HG03196 (cell line): ENCODE measurements around the gene MSANTD2.
"Not testable (repeated sequence)": the region's sequence is repeated elsewhere in the genome, so short reads cannot be mapped to it uniquely, and the experiment has no call there.

Experiments used
- ATAC-seq: cut with Tn5 transposase; IDR thresholded peaks from one replicate; pipeline ENCODE4 v1.9.1; 2021; ENCODE audit not compliant: unreplicated experiment

Gene MSANTD2

DNA sequence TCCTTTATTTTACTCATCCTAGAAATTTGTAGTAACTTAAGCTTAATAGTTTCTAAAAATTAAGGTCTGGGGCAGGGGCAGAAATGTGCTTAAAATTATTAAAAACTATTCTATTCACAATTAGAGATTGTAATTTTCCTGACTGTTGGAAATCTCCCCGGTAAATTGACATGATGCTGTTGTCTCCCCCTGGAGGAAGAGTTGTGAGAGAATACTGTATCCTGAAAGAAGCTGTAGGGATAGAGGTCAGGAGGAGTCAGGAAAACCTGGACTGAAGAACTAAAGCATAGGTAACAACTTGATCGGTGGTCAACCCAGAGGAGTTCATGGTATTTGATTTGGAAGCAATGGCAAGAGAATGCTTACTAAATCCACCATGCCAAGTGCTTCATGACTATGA lies 21.9 kb downstream of the MSANTD2 start:
- ATAC-seq, result no peak

DNA sequence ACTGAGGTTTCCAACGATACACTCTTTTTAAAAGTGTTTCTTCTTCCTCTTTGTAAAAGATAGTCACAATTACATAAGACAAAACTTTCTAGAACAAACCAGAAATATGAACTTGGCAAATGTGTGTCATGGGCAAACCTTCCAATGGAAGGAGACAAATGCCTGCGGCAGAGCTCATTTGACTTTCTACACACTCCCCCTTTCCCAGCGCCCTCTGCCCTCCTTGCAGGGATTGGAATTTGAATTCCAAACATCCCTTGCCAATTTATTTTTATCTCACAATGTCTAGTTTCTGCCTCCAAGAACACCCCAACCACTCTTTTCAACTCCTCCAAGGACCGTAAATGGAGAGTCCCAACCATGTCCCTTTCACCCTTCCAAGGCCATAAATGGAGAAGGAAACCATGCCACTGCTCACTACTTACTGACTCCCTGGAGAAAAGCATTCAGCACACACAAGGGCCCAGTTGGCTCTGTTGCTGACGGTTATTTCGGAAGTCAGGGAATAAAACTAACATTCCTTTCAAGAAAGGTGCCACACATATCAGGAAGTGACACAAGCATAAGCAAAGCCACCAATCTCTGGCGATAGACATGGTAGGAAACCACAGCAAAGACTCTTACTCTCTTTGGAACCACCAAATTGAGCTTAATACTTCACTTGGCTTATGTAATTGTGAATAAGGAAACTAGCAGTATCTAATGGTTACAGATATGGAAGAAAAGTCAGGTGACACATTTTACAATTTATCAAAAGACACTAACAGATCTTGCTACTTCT lies 23.2 kb downstream of the MSANTD2 start:
- no peak for ATAC-seq

DNA sequence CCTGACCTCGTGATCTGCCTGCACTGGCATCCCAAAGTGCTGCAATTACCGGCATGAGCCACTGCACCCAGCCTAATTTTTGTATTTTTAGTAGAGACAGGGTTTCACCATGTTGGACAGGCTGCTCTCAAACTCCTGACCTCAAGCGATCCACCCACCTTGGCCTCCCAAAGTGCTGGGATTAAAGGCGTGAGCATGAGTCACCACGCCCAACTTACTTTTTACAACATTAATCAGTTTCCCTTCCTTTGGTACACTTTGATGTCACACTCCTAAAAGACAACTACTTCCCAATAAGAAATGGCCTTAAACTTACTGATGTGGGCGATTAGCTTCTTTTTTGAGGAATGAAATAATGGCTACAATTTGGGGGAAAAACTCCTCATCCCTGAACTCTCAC lies 29.2 kb downstream of the MSANTD2 start:
- not testable (repeated sequence) for ATAC-seq

DNA sequence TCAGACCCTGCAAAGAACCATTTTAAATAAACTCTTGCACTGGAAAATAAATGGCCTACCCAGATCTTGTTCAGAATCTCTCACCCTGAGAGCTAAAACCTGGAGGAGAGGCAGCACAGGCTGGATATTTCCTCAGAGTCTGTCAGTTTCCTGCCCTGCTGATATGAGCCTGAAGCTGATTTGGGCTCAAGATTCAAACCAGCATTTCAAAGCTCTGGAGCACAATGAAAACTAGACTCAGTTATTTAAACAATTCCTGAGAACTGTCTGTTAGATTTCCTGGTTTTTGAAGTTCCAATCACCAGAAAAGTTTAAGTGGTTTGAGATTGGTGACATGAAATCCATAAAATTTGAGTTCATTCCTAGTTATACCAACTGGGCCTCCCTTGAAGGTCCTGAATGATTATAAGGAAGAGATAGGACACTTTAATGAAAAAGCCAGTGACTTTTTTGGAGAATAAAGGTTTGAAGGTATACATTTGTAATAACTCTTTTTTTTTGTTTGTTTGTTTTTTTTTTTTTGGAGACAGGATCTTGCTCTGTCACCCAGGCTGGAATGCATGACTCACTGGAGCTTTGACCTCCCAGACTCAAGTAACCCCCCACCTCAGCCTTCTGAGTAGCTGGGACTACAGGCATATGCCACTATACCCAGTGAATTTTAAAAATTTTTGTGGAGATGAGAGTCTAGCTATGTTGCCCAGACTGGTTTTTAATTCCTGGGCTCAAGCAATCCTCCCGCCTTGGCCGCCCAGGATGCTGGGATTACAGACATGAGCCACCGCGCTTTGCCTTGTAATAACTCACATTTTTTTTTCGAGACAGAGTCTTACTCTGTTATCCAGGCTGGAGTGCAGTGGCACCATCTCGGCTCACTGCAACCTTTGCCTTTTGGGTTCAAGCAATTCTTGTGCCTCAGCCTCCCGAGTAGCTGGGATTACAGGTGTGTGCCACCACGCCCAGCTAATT lies 30.1 kb downstream of the MSANTD2 start:
- no peak for ATAC-seq

DNA sequence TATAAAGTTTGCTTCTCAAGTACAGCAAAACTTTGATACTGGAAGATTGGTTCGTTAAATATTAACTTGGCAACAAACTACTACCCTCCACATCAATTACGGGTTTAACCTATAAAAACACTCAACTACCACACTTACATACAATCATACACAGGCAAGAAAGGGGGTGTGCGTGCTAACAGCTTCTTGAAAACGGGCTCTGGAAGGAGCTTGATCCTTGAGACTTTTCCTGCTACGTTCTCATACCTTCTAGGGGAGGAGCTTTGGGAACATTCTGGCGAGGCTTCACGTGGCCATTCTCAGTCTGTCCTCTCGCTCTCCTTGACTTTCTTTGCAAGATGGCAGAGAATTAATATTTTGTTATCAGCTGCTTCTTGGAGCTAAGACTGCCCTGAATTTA lies 31.3 kb downstream of the MSANTD2 start:
- no peak for ATAC-seq

DNA sequence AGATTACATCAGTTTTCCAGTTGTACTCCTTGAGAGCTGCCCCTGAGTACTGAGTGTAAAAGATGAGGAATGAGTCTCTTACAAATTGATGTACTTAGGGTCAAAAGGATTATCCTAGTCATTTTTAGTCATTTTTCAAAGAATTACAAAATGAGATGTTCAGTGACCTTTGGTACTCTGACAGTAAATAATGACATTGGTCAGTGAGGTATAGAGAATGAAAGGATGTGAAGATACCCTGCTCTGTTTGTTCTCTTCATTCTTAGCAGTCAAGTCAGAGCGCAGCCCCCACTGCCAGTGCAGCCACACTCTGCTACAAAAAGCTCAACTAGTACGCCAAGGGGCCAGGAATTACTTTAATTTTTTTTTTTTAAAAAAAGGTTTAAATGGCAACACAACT lies 34.0 kb downstream of the MSANTD2 start:
- no peak for ATAC-seq

DNA sequence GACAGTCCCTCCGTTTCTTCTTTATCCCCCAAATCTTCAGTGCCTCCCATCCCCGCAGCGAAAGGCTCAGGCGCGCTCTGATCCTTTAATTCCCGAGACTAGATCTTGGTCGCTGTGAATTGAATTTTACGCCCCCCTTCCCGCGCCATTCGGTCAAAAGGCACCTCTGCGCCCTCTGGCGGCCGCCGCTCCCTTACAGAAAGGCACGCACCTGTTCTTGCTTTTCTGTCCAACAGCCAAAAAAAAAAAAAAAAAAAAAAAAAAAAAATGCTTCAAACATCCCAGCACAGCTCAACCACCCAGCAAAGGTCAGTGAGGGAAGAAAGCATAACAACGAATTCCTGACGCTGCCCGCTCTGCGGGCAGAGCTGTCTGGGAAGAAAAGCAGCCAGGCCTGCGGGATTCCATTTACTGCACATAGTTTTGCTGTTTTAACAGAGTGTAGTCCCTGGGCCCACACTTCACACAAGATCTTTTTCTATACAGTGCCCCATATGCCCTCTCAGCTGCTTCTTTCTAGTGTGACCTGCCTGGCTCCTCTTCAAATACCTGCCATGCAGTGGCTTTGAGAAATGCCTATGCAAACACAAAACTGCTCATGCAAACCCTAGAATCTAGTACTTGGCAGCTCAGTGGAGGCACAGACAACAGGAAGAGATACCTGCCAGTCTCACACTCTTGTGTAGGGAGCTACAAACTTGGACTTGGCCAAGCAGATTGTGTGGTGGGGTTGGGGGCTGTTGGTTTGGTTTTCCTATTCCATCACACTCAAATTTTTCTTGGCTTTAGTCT lies 36.9 kb downstream of the MSANTD2 start:
- peak; percentile 19 for ATAC-seq

DNA sequence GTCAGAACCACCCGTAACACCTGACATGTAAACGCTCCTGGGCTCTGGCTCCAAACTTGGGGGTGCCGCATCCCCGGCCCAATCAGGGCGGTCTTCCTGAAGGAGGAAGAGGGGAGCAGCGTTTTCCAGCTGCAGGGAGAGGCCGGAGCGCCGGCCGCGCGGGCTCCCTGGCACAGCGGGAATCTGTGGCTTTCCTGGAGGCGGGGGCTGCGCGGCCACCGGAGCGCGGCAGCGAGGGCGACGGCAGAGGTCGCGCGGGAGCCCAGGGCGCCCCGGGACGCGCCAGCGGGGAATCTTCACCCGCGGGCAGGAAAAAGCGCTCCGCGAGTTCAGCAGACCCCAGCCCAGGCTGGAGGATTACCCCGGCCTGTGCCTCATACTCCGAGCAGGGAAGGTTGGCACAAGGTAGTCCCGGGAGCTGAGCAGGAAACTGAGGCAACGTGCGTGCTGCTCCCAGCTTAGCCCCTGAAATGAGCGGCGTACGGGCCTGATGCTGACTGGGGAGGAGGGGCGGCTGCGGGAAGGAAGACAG lies 37.5 kb downstream of the MSANTD2 start:
- peak; percentile 15 for ATAC-seq

DNA sequence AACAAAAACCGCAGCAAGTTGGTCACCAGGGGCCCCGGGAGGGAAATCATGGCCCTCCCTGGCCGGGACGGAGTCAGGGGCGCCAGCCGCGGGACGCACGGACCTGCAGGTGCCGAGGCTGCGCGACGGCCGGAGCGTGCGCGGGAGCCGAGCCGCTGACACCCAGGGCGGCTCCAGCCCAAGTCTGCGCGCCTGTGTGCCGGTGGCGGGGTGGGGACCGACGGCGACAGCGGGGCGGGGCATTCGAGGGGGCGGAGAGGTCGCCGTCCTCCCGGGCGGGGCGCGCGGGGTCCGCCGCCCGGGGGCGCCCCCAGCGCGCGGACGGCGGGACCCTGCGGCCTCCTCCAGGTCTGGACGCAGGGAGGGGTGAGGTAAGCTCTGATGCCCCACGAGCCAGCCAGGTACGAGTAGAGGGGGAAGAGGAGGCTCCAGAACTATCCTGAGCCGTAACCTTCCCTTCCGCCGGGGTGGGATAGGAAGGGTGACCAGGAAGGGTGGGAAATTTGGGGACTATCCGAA lies 38.0 kb downstream of the MSANTD2 start, which contains the start of gene ESAM:
TSS of gene ESAM (minus strand) at position 186 of the 519 bp plus-strand sequence. CDS start at position 50, 136 bp downstream.
- peak; percentile 49 for ATAC-seq

DNA sequence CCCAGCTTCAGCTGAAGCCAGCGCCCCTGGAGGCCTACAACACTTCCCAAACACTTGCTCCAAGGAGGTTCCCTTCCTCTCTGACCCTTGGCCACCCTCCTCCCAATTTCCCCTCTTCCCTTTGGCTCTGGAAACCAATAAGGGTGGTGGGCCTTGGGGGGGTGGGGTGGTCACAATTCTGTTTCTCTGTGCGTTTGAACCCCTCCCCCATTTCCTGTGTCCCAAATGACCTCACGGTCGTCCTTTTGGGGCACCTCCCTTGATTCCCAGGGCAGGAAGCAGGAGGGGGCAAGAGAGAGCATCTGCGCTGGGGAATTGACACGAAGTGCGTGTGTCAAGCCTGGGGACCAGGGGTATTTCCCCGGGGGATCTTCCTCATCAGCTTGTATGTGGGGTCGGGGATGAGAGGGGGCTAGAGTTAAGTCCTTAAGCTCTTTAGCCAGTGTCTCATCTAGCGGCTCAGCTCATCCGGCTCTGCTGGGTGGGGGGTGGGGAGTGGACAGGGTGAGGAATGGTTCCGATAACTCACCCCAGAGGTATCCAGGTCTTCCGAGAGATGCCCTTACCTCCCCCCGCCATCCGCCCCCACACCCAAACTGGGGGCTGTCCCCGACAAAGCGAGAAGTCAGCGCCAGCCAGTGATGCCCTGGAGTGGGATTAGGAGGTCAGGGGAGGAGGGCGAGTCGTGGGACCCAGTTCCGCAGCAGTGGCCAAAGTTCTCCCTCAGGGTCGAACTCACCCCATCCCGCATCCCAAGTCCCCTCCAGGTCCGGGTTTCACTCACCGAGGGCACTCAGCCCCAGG lies 38.7 kb downstream of the MSANTD2 start:
- ATAC-seq, result no peak

DNA sequence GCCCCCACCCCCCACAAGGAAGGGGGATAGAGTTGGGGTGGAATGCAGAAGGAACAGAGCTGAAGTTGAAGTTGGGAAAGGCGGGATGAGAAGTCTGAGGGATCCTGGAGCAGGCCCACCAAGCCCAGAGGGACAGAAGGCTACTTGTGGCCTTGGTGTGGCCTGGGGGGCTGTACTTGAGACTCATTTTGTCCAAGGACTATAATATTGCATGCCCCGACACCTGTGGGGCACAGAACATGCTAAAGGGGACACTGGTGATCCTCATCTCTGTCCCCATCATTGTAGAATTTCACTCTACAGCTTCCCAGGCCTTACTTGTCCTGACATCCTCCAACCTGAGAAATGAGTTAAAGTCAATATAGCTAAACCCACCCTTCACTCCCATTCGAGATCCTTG lies 39.4 kb downstream of the MSANTD2 start:
- no peak for ATAC-seq

DNA sequence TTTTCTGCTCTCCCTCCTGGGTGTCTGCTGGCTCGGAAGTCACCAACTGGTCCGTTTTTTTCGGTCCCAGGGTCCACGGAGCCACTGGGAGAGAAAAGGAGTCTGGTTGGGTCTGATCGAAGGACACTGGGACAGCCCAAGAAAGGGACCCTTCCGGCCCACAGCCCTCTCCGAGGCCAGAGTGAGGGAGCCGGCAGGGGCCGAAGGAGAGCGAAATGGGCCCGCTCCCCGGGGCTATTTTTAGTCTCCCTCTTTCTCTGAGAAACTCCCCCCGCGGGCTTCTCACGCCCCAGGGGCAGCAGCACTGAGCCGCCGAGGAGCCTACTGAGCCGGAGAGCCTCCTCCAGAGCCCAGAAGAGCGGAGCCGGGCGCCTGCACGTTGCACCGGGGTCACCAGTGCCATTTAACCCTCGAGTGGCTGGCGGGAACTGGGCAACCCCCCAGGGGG lies 40.0 kb downstream of the MSANTD2 start:
- peak; percentile 31 for ATAC-seq

DNA sequence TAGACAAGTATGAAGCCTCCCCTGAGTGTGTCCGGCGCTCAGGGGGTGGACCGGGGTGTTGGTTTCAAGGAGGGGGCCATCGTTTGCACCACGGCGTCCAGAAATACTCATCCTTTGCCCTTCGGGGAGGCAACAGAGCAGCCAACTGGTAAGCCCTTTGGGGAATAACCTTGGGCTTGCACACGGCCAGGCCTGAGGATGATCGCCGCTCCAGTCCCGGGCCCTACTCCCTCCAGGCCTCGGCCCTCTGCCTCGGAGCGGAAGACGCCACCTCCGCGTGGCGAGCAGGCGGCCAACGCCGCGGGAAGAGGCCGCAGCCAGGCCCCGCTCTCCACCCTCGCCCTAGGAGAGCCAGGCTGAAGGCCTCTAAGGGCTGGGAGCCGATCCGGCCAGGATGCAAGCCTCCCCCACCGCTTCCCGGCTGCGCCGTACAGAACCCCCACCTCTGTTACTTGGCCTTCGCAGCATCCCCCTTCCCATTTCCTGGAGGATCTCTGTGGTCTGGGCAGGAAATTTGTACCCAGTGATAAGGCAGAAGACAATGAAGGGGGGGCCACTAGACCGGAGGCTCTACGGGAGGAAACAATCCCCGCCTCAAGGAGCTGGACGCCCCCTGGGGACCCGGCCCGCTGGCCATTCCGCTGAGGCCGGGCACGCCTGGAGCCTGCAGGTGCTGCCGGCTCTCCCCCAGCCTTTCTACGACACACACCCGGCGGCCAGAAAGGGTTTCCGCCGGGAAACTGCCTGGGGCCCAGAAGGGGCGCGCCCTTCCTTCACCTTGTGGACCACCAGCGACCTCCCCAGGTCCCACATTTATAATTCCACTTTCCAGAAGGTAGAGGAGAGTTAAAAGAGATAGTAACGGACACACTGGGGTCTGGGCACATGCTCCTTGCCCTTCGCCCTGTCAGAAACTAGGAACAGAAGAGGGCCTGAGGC lies 40.7 kb downstream of the MSANTD2 start:
- no peak for ATAC-seq

DNA sequence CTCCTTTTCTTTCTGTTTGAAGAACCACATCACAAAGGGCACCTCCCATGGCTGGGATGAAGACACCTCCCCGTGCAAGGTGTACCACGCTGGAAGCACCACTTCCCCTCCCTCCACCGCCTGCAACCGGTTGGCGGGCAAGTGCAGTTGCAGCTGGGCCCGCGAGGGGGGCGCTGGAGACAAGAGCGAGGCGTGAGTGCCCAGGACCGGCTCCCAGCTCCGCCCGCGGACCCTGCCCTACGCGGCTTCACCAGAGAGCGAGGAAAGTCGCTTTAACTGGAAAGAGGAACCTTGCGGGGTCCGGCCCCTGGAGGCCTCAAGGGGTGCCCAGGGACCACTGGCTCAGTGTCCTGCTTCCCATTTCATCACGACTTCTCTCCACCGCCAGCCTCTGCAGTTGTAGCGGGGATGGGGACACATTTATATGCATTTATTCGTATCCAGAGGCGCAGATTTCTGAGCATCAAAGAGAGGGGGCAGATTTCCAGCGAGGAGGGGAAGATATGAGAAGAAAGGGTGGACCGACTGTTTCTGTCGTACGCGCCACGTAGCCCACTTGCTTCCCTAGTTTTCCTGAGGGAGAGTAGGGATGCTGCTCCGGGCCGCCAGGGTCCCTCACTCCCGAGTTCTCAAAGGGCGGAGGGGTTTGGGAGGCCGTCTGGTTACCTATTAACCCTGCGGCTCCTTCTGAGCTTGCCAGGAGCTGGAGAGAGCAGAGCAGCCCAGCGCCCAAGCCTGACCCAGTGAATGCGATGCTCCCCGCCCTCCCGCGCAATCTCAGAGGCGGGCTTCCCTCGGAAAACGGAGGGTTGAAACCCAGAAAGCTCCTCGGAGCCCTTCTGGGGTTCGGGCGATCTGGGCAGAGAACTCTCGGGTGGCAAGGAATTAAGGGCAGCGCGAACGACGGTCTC lies 41.6 kb downstream of the MSANTD2 start:
- peak; percentile 47 for ATAC-seq

DNA sequence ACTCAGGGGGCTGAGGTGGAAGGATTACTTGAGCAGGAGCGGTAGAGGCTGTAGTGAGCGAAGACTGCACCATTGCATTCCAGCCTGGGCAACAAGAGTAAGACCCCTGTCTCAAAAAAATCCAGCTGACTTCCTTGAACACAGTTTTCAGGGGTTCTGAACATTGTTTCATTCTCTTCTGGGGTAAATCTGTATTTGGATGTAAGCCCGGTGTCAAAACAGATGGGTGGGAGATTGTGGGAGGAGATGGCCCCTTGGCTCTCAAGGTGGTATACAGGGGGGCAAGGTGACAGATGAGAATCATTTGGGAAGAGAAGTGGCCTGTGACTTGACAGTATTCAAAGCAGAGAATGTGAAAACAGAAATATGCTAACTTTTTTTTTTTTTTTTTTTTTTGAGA lies 42.9 kb downstream of the MSANTD2 start:
- ATAC-seq, result no peak

DNA sequence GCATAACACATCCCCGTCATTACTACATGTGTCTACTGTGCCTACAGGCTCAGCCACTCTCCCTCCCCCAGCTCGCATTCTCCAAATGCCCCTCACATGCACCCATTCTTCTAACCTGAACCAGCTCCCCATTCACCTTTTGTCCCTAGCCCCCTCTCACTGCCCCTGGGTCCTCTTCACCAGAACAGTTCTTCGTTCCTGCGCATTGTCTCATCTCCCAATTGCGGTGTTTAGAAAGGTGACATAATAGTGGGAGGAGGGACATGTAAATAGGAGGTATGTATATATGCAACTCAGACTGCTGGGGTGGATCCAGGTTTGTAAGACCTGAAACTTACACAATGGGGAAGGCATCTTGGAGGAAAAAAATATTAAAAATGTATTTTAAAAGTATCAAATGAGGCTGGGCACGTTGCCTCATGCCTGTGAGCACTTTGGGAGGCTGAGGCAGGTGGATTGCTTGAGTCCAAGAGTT lies 43.4 kb downstream of the MSANTD2 start:
- ATAC-seq, result no peak

DNA sequence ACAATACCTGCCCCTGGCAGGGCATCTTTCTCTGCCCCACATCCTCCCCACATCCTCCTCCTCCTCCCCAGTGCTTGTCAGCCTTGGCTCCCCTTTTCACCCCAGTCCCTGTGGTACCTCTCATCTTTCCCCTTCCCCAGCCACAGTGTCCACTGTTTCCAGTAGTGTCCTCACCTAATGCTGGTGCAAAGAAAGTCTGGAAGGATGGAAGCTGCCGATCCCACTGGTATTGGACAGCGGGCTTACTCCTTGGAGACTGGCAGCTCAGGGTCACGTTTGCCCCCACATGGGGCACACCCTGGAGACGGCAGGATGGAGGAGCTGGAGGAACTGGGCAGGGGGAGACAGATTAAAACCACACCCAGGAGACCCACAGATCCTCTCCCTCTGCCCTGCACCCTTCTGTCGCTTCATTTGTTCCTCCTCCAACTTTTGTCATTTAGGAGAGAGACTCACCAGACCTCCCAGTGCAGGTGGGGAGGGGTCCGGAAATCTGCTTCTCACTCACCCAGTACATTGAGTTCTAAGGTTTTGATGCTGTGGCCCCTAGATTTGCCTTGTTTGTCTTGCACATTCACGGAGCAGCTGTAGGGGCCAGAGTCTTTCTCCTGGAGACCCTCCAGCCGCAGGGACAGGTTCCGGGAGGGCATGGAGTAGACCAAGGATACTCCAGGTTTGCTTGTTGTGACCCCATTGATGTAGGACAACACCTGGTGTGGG lies 44.0 kb downstream of the MSANTD2 start:
- ATAC-seq, result no peak
